H7 (cell line): ENCODE data around the gene C1QL1. TPM values are rescaled to one million over a fixed set of nuclear protein-coding genes. Genes with fewer than 3 reads are reported as not detected.

ENCODE experiments used
- DNase-seq: peaks from one replicate; pipeline ENCODE4 v3.0.0; 2012
- H3K27me3 ChIP-seq: 2 replicates; pipeline ENCODE4 v1.6.0; 2011; ENCODE audit warnings: mild to moderate bottlenecking, low read length; ENCODE audit not compliant: control insufficient read depth, insufficient read depth
- H3K36me3 ChIP-seq: replicated peaks from 2 replicates; pipeline ENCODE4 v1.5.1; 2011; ENCODE audit warnings: low read length; ENCODE audit not compliant: control insufficient read depth, insufficient read depth
- H3K4me3 ChIP-seq: 2 replicates; pipeline ENCODE4 v1.5.1; 2011; ENCODE audit warnings: low read depth, mild to moderate bottlenecking, control low read depth, low read length, moderate library complexity; ENCODE audit not compliant: insufficient read depth
- total RNA-seq: library from RNA; depleted of rRNA; stranded (reverse); fragments of >200 nt; shearing (Covaris generic); gene quantifications from 2 replicates; pipeline ENCODE4 v1.2.3, GENCODE V29; 2014

The C1QL1 gene
- total RNA-seq, 1 experiment from 2014 or later = 12.7 TPM

GRCh38 chr17:44921122-44921882 lies 46.8 kb downstream of the C1QL1 start:
- peak; percentile 88 for DNase-seq
- H3K27me3 ChIP-seq = peaks cover 5% of the 10 kb centered on the region
- no peak overlapping the region for H3K4me3 ChIP-seq
- peaks cover 5% of the 10 kb centered on the region for H3K36me3 ChIP-seq

- Histone ChIP-seq H3K27me3 (peaks cover 5% of the 10 kb centered on the region), H3K4me3 (no peak overlapping the region)
- no peak for DNase-seq
Observed at GRCh38 chr17:44920565-44920940, 47.5 kb downstream of the C1QL1 start.

GRCh38 chr17:44919885-44920564 lies 48.1 kb downstream of the C1QL1 start:
- no peaks in the 10 kb centered on the region for H3K36me3 ChIP-seq
- peak; percentile 94 for DNase-seq
- H3K4me3 ChIP-seq = no peak overlapping the region
- H3K27me3 ChIP-seq = peaks cover 5% of the 10 kb centered on the region

More at GRCh38 chr17:44920565-44920940, 47.5 kb downstream of the C1QL1 start:
- no peaks in the 10 kb centered on the region for H3K36me3 ChIP-seq

GRCh38 chr17:44919411-44919810 lies 48.7 kb downstream of the C1QL1 start:
- peaks cover 5% of the 10 kb centered on the region for H3K27me3 ChIP-seq
- no peak overlapping the region for H3K4me3 ChIP-seq
- no peaks in the 10 kb centered on the region for H3K36me3 ChIP-seq
- no peak for DNase-seq

- no peak for DNase-seq
- peaks cover 9% of the 10 kb centered on the region for H3K27me3 ChIP-seq
- no peaks in the 10 kb centered on the region for H3K36me3 ChIP-seq
- H3K4me3 ChIP-seq = no peak overlapping the region
Observed at GRCh38 chr17:44918006-44918405, 50.1 kb downstream of the C1QL1 start.

- DNase-seq = no peak
- no peaks in the 10 kb centered on the region for H3K36me3 ChIP-seq
Observed at GRCh38 chr17:44917456-44917855, 50.6 kb downstream of the C1QL1 start.

GRCh38 chr17:44916781-44917241 lies 51.3 kb downstream of the C1QL1 start:
- Histone ChIP-seq H3K27me3 (peaks cover 11% of the 10 kb centered on the region), H3K4me3 (no peak overlapping the region), H3K36me3 (no peaks in the 10 kb centered on the region)
- no peak for DNase-seq

More at GRCh38 chr17:44917456-44917855, 50.6 kb downstream of the C1QL1 start:
- Histone ChIP-seq H3K27me3 (peaks cover 9% of the 10 kb centered on the region), H3K4me3 (no peak overlapping the region)

GRCh38 chr17:44915862-44916780 lies 52.0 kb downstream of the C1QL1 start:
- Histone ChIP-seq H3K4me3 (no peak overlapping the region), H3K36me3 (no peaks in the 10 kb centered on the region)
- no peak for DNase-seq

GRCh38 chr17:44915321-44915726 lies 52.8 kb downstream of the C1QL1 start, which contains the start of gene GFAP:
TSS of gene GFAP (minus strand) at chr17:44915500. CDS start at chr17:44915486, 14 bp downstream.
- no peaks in the 10 kb centered on the region for H3K36me3 ChIP-seq
- H3K27me3 ChIP-seq = peaks cover 11% of the 10 kb centered on the region
- no peak for DNase-seq
- H3K4me3 ChIP-seq = no peak within 1 kb of the TSS

More at GRCh38 chr17:44915862-44916780, 52.0 kb downstream of the C1QL1 start:
- H3K27me3 ChIP-seq = peaks cover 15% of the 10 kb centered on the region

- DNase-seq = no peak
- no peaks in the 10 kb centered on the region for H3K36me3 ChIP-seq
- no peak overlapping the region for H3K4me3 ChIP-seq
- peaks cover 11% of the 10 kb centered on the region for H3K27me3 ChIP-seq
Observed at GRCh38 chr17:44914698-44915271, 53.3 kb downstream of the C1QL1 start.

GRCh38 chr17:44914148-44914547 lies 54.0 kb downstream of the C1QL1 start:
- H3K27me3 ChIP-seq = peaks cover 11% of the 10 kb centered on the region
- H3K36me3 ChIP-seq = no peaks in the 10 kb centered on the region
- H3K4me3 ChIP-seq = no peak overlapping the region
- DNase-seq = no peak

- no peak overlapping the region for H3K4me3 ChIP-seq
- no peak for DNase-seq
- H3K27me3 ChIP-seq = peaks cover 11% of the 10 kb centered on the region
- no peaks in the 10 kb centered on the region for H3K36me3 ChIP-seq
Observed at GRCh38 chr17:44913676-44914075, 54.4 kb downstream of the C1QL1 start.

- H3K27me3 ChIP-seq = peaks cover 11% of the 10 kb centered on the region
- no peak for DNase-seq
Observed at GRCh38 chr17:44912763-44913544, 55.1 kb downstream of the C1QL1 start.

More at GRCh38 chr17:44912763-44913544, 55.1 kb downstream of the C1QL1 start:
- H3K36me3 ChIP-seq = no peaks in the 10 kb centered on the region
- no peak overlapping the region for H3K4me3 ChIP-seq
